Trophoblast cell (in vitro differentiated cells and primary cell): ENCODE measurements around the gene HRH3.

Source experiments
- DNase-seq, 2 donors: peaks; one replicate each; pipeline ENCODE4 v3.0.0-alpha.2; 2016
- H2AFZ ChIP-seq: 2 replicates; pipeline ENCODE4 v1.6.1; 2013; ENCODE audit warnings: low read length, moderate library complexity, mild to moderate bottlenecking; ENCODE audit not compliant: insufficient read depth, poor library complexity
- H2AK5ac ChIP-seq: 2 replicates; pipeline ENCODE4 v1.6.1; 2013; ENCODE audit warnings: mild to moderate bottlenecking, low read length
- H2BK120ac ChIP-seq: 2 replicates; pipeline ENCODE4 v1.6.1; 2013; ENCODE audit warnings: low read length, mild to moderate bottlenecking, moderate library complexity; ENCODE audit not compliant: insufficient read depth, poor library complexity
- H2BK12ac ChIP-seq: 2 replicates; pipeline ENCODE4 v1.6.1; 2013; ENCODE audit warnings: mild to moderate bottlenecking, low read length, moderate library complexity
- H2BK5ac ChIP-seq: 2 replicates; pipeline ENCODE4 v1.6.1; 2013; ENCODE audit warnings: low read length, low read depth, moderate library complexity, mild to moderate bottlenecking; ENCODE audit not compliant: poor library complexity
- H3K14ac ChIP-seq: 2 replicates; pipeline ENCODE4 v1.6.1; 2013; ENCODE audit warnings: mild to moderate bottlenecking, low read length
- H3K18ac ChIP-seq: 2 replicates; pipeline ENCODE4 v1.6.1; 2013; ENCODE audit warnings: mild to moderate bottlenecking, low read length
- H3K23ac ChIP-seq: 2 replicates; pipeline ENCODE4 v1.6.1; 2013; ENCODE audit warnings: low read length
- H3K27ac ChIP-seq: 2 replicates; pipeline ENCODE4 v1.5.1; 2013; ENCODE audit warnings: low read depth, mild to moderate bottlenecking, inconsistent platforms, low read length, moderate library complexity
- H3K27me3 ChIP-seq: 2 replicates; pipeline ENCODE4 v1.6.1; 2013; ENCODE audit warnings: inconsistent platforms, mild to moderate bottlenecking, low read length, moderate library complexity; ENCODE audit not compliant: insufficient read depth
- H3K36me3 ChIP-seq, 2 experiments: 1 replicate in 1 of 2; 2 replicates in 1 of 2; pipeline ENCODE4 v1.6.1; 2013; ENCODE audit warnings: low read length in 2 of 2, mild to moderate bottlenecking in 2 of 2, moderate library complexity in 1 of 2; ENCODE audit not compliant: insufficient read depth in 2 of 2, control insufficient read depth in 1 of 2
- H3K4ac ChIP-seq: 2 replicates; pipeline ENCODE4 v1.6.1; 2013; ENCODE audit warnings: low read depth, mild to moderate bottlenecking, low read length, moderate library complexity
- H3K4me1 ChIP-seq, 2 experiments: 1 replicate in 1 of 2; 2 replicates in 1 of 2; pipeline ENCODE4 v1.6.1; 2013; ENCODE audit warnings: low read length in 2 of 2, mild to moderate bottlenecking in 2 of 2, moderate library complexity in 1 of 2; ENCODE audit not compliant: insufficient read depth in 2 of 2, control insufficient read depth in 1 of 2
- H3K4me2 ChIP-seq: 2 replicates; pipeline ENCODE4 v1.6.1; 2013; ENCODE audit warnings: inconsistent platforms, mild to moderate bottlenecking, low read length, moderate library complexity
- H3K4me3 ChIP-seq: 2 replicates; pipeline ENCODE4 v1.5.1; 2013; ENCODE audit warnings: mild to moderate bottlenecking, low read depth, low read length, inconsistent platforms
- H3K79me1 ChIP-seq: one replicate; pipeline ENCODE4 v1.6.1; 2013; ENCODE audit warnings: low read length
- H3K79me2 ChIP-seq: 2 replicates; pipeline ENCODE4 v1.6.1; 2013; ENCODE audit warnings: low read length, mild to moderate bottlenecking; ENCODE audit not compliant: control insufficient read depth, insufficient read depth, poor library complexity
- H3K9ac ChIP-seq: 2 replicates; pipeline ENCODE4 v1.6.1; 2013; ENCODE audit warnings: mild to moderate bottlenecking, low read length
- H3K9me3 ChIP-seq: 2 replicates; pipeline ENCODE4 v1.6.1; 2013; ENCODE audit warnings: low read depth, mild to moderate bottlenecking, control low read depth, inconsistent platforms, low read length; ENCODE audit not compliant: insufficient read depth
- H4K12ac ChIP-seq: 2 replicates; pipeline ENCODE4 v1.6.1; 2013; ENCODE audit warnings: low read depth, mild to moderate bottlenecking, low read length, moderate library complexity
- H4K8ac ChIP-seq: 2 replicates; pipeline ENCODE4 v1.6.1; 2013; ENCODE audit warnings: low read depth, mild to moderate bottlenecking, low read length, moderate library complexity
- H4K91ac ChIP-seq: one replicate; pipeline ENCODE4 v1.6.1; 2013; ENCODE audit warnings: low read depth, mild to moderate bottlenecking, low read length, moderate library complexity
- WGBS: extraction: QIAGEN DNeasy Blood & Tissue Kit; methylation state at CpG from one replicate; pipeline ENCODE4 v1.1.7; 2013; ENCODE audit warnings: missing lambda C conversion rate; ENCODE audit not compliant: insufficient read length, insufficient coverage; ENCODE audit errors: extremely low coverage; 5-methylcytosine and 5-hydroxymethylcytosine counted together

HRH3 gene

DNA sequence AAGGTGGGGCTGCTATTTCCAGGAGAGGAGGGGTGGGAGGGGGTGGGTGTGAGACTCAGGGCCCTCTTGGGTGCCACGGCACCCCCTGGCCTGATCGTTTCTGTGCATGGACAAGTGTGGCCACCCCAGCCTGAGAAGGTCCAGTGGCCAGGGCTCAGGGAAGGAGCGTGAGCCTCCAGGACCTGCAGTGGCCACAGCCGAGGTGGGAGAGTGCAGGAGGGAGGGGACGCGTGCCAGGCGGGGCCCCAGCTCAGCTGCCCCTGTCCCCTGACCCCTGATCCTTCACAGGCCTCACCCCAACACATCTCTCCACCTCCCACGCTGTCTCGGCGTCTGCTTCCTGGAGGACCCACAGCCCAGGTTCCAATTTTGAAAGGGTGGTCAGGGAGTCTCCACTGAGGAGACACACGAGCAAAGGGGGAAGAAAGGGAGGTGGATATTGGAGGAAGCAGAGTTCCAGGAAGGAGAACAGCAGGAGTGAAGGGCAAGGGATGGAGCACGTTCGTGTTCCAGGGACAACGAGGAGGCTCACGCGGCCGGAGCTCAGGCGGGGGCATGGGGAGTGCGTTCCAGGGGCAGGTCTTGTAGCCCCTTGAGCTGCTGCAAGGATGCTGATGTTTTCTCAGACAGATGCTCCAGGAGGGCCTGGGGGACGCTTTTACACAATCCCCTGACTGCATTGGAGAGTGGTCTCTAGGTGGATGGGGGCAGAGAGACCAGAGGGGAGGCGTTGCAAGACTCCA lies 4.2 kb upstream of the HRH3 start:
- Histone ChIP-seq H3K4me2 (no peak overlapping the region), H4K91ac (no peak overlapping the region), H3K9ac (no peak overlapping the region), H4K12ac (no peak overlapping the region), H3K9me3 (peaks cover 5% of the 10 kb centered on the region), H3K4me3 (no peak overlapping the region), H2AK5ac (no peak overlapping the region), H3K14ac (no peak overlapping the region), H3K18ac (no peak overlapping the region), H2BK12ac (no peak overlapping the region), H3K79me1 (no peaks in the 10 kb centered on the region), H3K4me1 (peaks cover 4 to 6% of the 10 kb centered on the region in 2 experiments), H2AFZ (no peak overlapping the region), H2BK120ac (no peak overlapping the region), H3K23ac (no peak overlapping the region), H2BK5ac (no peak overlapping the region), H4K8ac (no peak overlapping the region), H3K36me3 (no peaks in the 10 kb centered on the region), H3K27ac (no peak overlapping the region), H3K27me3 (peaks cover 27% of the 10 kb centered on the region), H3K4ac (no peak overlapping the region), H3K79me2 (no peaks in the 10 kb centered on the region)
- WGBS = no CpG with 5 or more reads among the region's 21 CpGs
- DNase-seq = no peak

DNA sequence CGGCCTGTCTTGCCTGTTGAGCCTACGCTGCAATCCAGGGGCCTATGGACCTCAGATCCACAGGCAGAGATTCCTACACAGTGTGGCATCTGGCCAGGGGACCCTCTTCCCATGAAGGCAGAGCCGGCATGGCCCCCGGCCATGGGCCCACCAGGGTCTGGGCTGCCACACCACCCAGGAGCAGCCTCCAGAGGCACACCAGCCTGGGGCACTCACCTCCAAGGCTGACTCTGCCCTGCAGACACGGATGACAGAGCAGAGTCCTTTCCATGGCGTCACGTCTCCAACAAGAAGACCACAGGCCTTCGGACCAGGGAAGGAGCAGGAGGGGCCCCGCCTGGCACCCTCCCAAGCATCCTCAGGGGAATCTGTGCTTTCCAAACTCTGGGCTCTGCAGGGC lies 3.5 kb upstream of the HRH3 start:
- peaks cover 34% of the 10 kb centered on the region for H3K27me3 ChIP-seq
- H2AK5ac ChIP-seq = no peak overlapping the region
- peaks cover 4 to 6% of the 10 kb centered on the region in 2 experiments for H3K4me1 ChIP-seq
- H3K14ac ChIP-seq = no peak overlapping the region
- WGBS = no CpG with 5 or more reads among the region's 9 CpGs
- no peak overlapping the region for H4K91ac ChIP-seq
- no peak overlapping the region for H4K12ac ChIP-seq
- H2BK5ac ChIP-seq = no peak overlapping the region
- H3K4me3 ChIP-seq = no peak overlapping the region
- no peaks in the 10 kb centered on the region for H3K79me2 ChIP-seq
- no peak overlapping the region for H3K4ac ChIP-seq
- no peak overlapping the region for H3K18ac ChIP-seq
- H2BK12ac ChIP-seq = no peak overlapping the region
- H3K79me1 ChIP-seq = no peaks in the 10 kb centered on the region
- no peaks in the 10 kb centered on the region for H3K36me3 ChIP-seq
- H4K8ac ChIP-seq = no peak overlapping the region
- peaks cover 3% of the 10 kb centered on the region for H3K9me3 ChIP-seq
- no peak for DNase-seq
- H3K23ac ChIP-seq = no peak overlapping the region
- H3K4me2 ChIP-seq = no peak overlapping the region
- no peak overlapping the region for H3K27ac ChIP-seq
- H3K9ac ChIP-seq = no peak overlapping the region
- no peak overlapping the region for H2BK120ac ChIP-seq
- H2AFZ ChIP-seq = no peak overlapping the region

DNA sequence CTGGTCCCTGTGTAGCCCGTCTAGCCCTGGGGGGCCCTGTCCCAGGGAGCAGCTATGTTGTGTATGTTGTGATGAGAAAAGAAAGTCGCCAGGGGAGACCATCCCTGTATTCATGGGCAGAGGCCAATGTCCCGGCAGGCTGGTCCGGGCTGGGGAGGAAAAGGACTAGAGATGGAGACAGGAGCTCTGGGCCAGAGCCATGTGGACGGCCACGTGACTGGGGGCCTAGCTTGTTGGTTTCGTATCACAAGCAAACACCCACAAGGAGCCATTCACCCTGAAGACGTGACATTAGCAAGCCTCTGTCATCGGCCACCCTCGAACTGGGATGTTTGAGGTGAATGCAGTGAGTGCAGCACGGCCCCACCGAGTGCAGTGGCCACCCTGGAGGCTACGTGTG lies 2.9 kb upstream of the HRH3 start:
- no peak for DNase-seq
- Histone ChIP-seq H3K14ac (no peak overlapping the region), H3K4ac (no peak overlapping the region), H4K91ac (no peak overlapping the region), H3K79me2 (no peaks in the 10 kb centered on the region), H3K4me3 (no peak overlapping the region), H2BK5ac (no peak overlapping the region), H4K12ac (no peak overlapping the region), H3K9me3 (peaks cover 3% of the 10 kb centered on the region), H3K36me3 (no peaks in the 10 kb centered on the region), H2AK5ac (no peak overlapping the region), H4K8ac (no peak overlapping the region), H3K4me2 (no peak overlapping the region), H2AFZ (no peak overlapping the region), H3K79me1 (no peaks in the 10 kb centered on the region), H3K27me3 (peaks cover 40% of the 10 kb centered on the region), H3K23ac (no peak overlapping the region), H3K27ac (no peak overlapping the region), H3K9ac (no peak overlapping the region), H2BK120ac (no peak overlapping the region), H3K18ac (no peak overlapping the region), H3K4me1 (peaks cover 4 to 6% of the 10 kb centered on the region in 2 experiments), H2BK12ac (no peak overlapping the region)
- WGBS = no CpG with 5 or more reads among the region's 13 CpGs

DNA sequence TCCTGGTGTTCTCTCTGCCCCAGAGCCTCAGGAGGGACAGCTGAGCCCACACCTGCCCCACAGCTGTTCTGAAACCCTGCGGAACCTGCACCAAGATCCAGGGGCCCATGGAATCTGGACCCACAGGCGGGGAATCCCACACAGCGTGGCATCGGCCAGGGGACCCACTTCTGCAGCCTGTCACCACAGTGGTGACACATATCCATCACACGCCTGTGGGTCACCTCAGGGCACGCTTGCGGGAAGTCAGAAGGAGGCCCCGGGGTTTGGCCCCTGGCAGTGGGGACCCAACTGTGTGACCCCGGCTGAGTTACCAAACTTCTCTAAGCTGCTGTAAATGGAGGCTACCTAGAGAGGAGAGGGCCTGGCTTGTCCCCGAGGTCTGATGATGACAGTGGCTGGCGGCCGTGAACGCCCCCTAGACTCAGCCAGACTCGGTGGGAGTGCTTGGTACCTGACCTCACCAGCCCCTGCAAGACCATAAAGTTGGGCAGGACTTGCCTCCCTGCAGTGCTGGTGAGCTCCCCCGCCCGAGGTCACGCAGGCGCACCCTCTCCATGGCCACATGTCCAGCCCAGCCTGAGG lies 2.3 kb upstream of the HRH3 start:
- Histone ChIP-seq H3K4ac (no peak overlapping the region), H3K27ac (no peak overlapping the region), H3K4me2 (no peak overlapping the region), H2BK120ac (no peak overlapping the region), H3K9me3 (peaks cover 3% of the 10 kb centered on the region), H3K23ac (no peak overlapping the region), H3K18ac (no peak overlapping the region), H2BK12ac (no peak overlapping the region), H4K91ac (no peak overlapping the region), H3K14ac (no peak overlapping the region), H4K12ac (no peak overlapping the region), H3K36me3 (no peaks in the 10 kb centered on the region), H3K27me3 (peaks cover 45% of the 10 kb centered on the region), H3K4me1 (peaks cover 4 to 6% of the 10 kb centered on the region in 2 experiments), H4K8ac (no peak overlapping the region), H2AFZ (no peak overlapping the region), H2BK5ac (no peak overlapping the region), H3K79me1 (no peaks in the 10 kb centered on the region), H3K9ac (no peak overlapping the region), H2AK5ac (no peak overlapping the region), H3K79me2 (no peaks in the 10 kb centered on the region), H3K4me3 (no peak overlapping the region)
- no CpG with 5 or more reads among the region's 18 CpGs for WGBS
- no peak for DNase-seq
